ENCODE data around the gene ELMO2.

Gene ELMO2

GRCh38 chr20:46351357-46352058, 54.9 kb downstream of the ELMO2 start:
- no peak overlapping the region for H3K9ac ChIP-seq (ENCODE audit: low read length)
- peaks cover 6% of the 10 kb centered on the region for H3K36me3 ChIP-seq (ENCODE audit: control insufficient read depth, insufficient read depth, low read length)
- no peaks in the 10 kb centered on the region for H3K4me1 ChIP-seq (ENCODE audit: control insufficient read depth, insufficient read depth, low read length)
- no peak overlapping the region for H3K27ac ChIP-seq (ENCODE audit: low read depth, low read length)
- H3K27me3 ChIP-seq (ENCODE audit: control insufficient read depth, insufficient read depth, low read length), result no peaks in the 10 kb centered on the region
- H3K4me3 ChIP-seq (ENCODE audit: low read length), result no peak overlapping the region

DNA sequence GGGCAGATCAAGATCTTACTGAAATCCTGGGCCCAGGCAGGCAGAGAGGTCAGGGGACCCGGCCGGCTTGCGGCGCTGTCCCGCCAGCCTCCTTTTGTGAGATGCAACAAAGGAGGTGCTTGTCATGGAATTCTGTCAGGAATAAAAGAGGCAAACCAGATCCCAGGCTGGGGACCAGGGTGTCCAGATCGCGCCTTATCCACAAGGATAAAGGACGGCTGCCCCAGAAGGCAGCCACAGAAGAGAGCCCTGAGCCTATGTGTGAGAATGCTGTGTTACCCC, 55.5 kb downstream of the ELMO2 start:
- Histone ChIP-seq H3K27me3 (ENCODE audit: control insufficient read depth, insufficient read depth, low read length) (no peaks in the 10 kb centered on the region), H3K9ac (ENCODE audit: low read length) (no peak overlapping the region), H3K4me1 (ENCODE audit: control insufficient read depth, insufficient read depth, low read length) (no peaks in the 10 kb centered on the region), H3K27ac (ENCODE audit: low read depth, low read length) (no peak overlapping the region), H3K4me3 (ENCODE audit: low read length) (no peak overlapping the region), H3K36me3 (ENCODE audit: control insufficient read depth, insufficient read depth, low read length) (peaks cover 6% of the 10 kb centered on the region)

- no peak overlapping the region for H3K4me3 ChIP-seq (ENCODE audit: low read length)
- no peaks in the 10 kb centered on the region for H3K27me3 ChIP-seq (ENCODE audit: control insufficient read depth, insufficient read depth, low read length)
- H3K27ac ChIP-seq (ENCODE audit: low read depth, low read length), result no peak overlapping the region
- peaks cover 6% of the 10 kb centered on the region for H3K36me3 ChIP-seq (ENCODE audit: control insufficient read depth, insufficient read depth, low read length)
- H3K9ac ChIP-seq (ENCODE audit: low read length), result no peak overlapping the region
- H3K4me1 ChIP-seq (ENCODE audit: control insufficient read depth, insufficient read depth, low read length), result no peaks in the 10 kb centered on the region
Measured at GRCh38 chr20:46350201-46350985, 56.0 kb downstream of the ELMO2 start.

DNA sequence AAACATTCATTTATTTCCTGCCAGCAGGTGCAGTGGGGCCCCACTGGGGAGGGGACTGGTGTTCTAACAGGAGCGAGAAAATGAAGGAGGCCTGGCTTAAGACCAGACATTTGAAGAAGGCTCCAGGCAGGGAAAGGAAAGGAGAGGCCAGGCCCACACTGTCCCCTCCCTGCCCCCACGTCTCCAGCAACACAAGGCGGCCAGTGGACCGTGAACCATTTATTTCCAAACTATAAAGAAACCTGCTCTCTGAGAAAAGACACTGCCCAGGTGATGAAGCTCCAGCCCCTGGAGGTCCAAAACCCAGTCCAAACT, 56.7 kb downstream of the ELMO2 start:
- H3K36me3 ChIP-seq (ENCODE audit: control insufficient read depth, insufficient read depth, low read length), result peaks cover 6% of the 10 kb centered on the region
- H3K9ac ChIP-seq (ENCODE audit: low read length), result no peak overlapping the region
- H3K4me3 ChIP-seq (ENCODE audit: low read length), result no peak overlapping the region
- no peaks in the 10 kb centered on the region for H3K4me1 ChIP-seq (ENCODE audit: control insufficient read depth, insufficient read depth, low read length)
- no peaks in the 10 kb centered on the region for H3K27me3 ChIP-seq (ENCODE audit: control insufficient read depth, insufficient read depth, low read length)
- H3K27ac ChIP-seq (ENCODE audit: low read depth, low read length), result no peak overlapping the region

- Histone ChIP-seq H3K27ac (ENCODE audit: low read depth, low read length) (no peak overlapping the region), H3K4me1 (ENCODE audit: control insufficient read depth, insufficient read depth, low read length) (no peaks in the 10 kb centered on the region), H3K36me3 (ENCODE audit: control insufficient read depth, insufficient read depth, low read length) (peaks cover 6% of the 10 kb centered on the region), H3K4me3 (ENCODE audit: low read length) (no peak overlapping the region), H3K9ac (ENCODE audit: low read length) (no peak overlapping the region), H3K27me3 (ENCODE audit: control insufficient read depth, insufficient read depth, low read length) (peaks cover 2% of the 10 kb centered on the region)
Measured at GRCh38 chr20:46349035-46349741, 57.2 kb downstream of the ELMO2 start.

- Histone ChIP-seq H3K36me3 (ENCODE audit: control insufficient read depth, insufficient read depth, low read length) (peaks cover 6% of the 10 kb centered on the region), H3K9ac (ENCODE audit: low read length) (no peak overlapping the region), H3K4me1 (ENCODE audit: control insufficient read depth, insufficient read depth, low read length) (no peaks in the 10 kb centered on the region), H3K27me3 (ENCODE audit: control insufficient read depth, insufficient read depth, low read length) (peaks cover 2% of the 10 kb centered on the region), H3K27ac (ENCODE audit: low read depth, low read length) (no peak overlapping the region), H3K4me3 (ENCODE audit: low read length) (no peak overlapping the region)
Measured at GRCh38 chr20:46347841-46348803, 58.3 kb downstream of the ELMO2 start.

- Histone ChIP-seq H3K4me1 (ENCODE audit: control insufficient read depth, insufficient read depth, low read length) (no peaks in the 10 kb centered on the region), H3K27ac (ENCODE audit: low read depth, low read length) (no peak overlapping the region), H3K36me3 (ENCODE audit: control insufficient read depth, insufficient read depth, low read length) (peaks cover 3% of the 10 kb centered on the region), H3K9ac (ENCODE audit: low read length) (no peak overlapping the region), H3K27me3 (ENCODE audit: control insufficient read depth, insufficient read depth, low read length) (peaks cover 10% of the 10 kb centered on the region), H3K4me3 (ENCODE audit: low read length) (no peak overlapping the region)
Measured at GRCh38 chr20:46346770-46347169, 59.6 kb downstream of the ELMO2 start.

- H3K9ac ChIP-seq (ENCODE audit: low read length), result no peak overlapping the region
- no peak overlapping the region for H3K27ac ChIP-seq (ENCODE audit: low read depth, low read length)
- H3K27me3 ChIP-seq (ENCODE audit: control insufficient read depth, insufficient read depth, low read length), result peaks cover 16% of the 10 kb centered on the region
- H3K4me1 ChIP-seq (ENCODE audit: control insufficient read depth, insufficient read depth, low read length), result no peaks in the 10 kb centered on the region
- H3K36me3 ChIP-seq (ENCODE audit: control insufficient read depth, insufficient read depth, low read length), result no peaks in the 10 kb centered on the region
- H3K4me3 ChIP-seq (ENCODE audit: low read length), result no peak overlapping the region
Measured at GRCh38 chr20:46344488-46345162, 61.8 kb downstream of the ELMO2 start.

GRCh38 chr20:46343975-46344357, 62.4 kb downstream of the ELMO2 start:
- Histone ChIP-seq H3K27ac (ENCODE audit: low read depth, low read length) (no peak overlapping the region), H3K4me3 (ENCODE audit: low read length) (no peak overlapping the region), H3K9ac (ENCODE audit: low read length) (no peak overlapping the region), H3K4me1 (ENCODE audit: control insufficient read depth, insufficient read depth, low read length) (no peaks in the 10 kb centered on the region), H3K27me3 (ENCODE audit: control insufficient read depth, insufficient read depth, low read length) (peaks cover 16% of the 10 kb centered on the region), H3K36me3 (ENCODE audit: control insufficient read depth, insufficient read depth, low read length) (no peaks in the 10 kb centered on the region)

- Histone ChIP-seq H3K9ac (ENCODE audit: low read length) (no peak overlapping the region), H3K4me1 (ENCODE audit: control insufficient read depth, insufficient read depth, low read length) (no peaks in the 10 kb centered on the region), H3K36me3 (ENCODE audit: control insufficient read depth, insufficient read depth, low read length) (no peaks in the 10 kb centered on the region), H3K27me3 (ENCODE audit: control insufficient read depth, insufficient read depth, low read length) (peaks cover 16% of the 10 kb centered on the region), H3K4me3 (ENCODE audit: low read length) (no peak overlapping the region), H3K27ac (ENCODE audit: low read depth, low read length) (no peak overlapping the region)
Measured at GRCh38 chr20:46343348-46343974, 63.0 kb downstream of the ELMO2 start.

GRCh38 chr20:46342451-46343347, 63.7 kb downstream of the ELMO2 start:
- no peak overlapping the region for H3K4me3 ChIP-seq (ENCODE audit: low read length)

More at GRCh38 chr20:46342451-46343347, 63.7 kb downstream of the ELMO2 start:
- H3K9ac ChIP-seq (ENCODE audit: low read length), result no peak overlapping the region
- H3K36me3 ChIP-seq (ENCODE audit: control insufficient read depth, insufficient read depth, low read length), result no peaks in the 10 kb centered on the region
- H3K27me3 ChIP-seq (ENCODE audit: control insufficient read depth, insufficient read depth, low read length), result peaks cover 17% of the 10 kb centered on the region
- H3K27ac ChIP-seq (ENCODE audit: low read depth, low read length), result no peak overlapping the region
- no peaks in the 10 kb centered on the region for H3K4me1 ChIP-seq (ENCODE audit: control insufficient read depth, insufficient read depth, low read length)
